Activated T-helper 9 cell treated with anti-CD3 and anti-CD28 coated beads, Interleukin-2, amount 50 U/mL, for 16 hours (primary cell): ENCODE results near the gene BCAS4.

Source experiments
- DNase-seq: peaks from one replicate; pipeline ENCODE4 v3.0.0-alpha.2; 2020; ENCODE audit warnings: low read depth

Gene BCAS4

DNA sequence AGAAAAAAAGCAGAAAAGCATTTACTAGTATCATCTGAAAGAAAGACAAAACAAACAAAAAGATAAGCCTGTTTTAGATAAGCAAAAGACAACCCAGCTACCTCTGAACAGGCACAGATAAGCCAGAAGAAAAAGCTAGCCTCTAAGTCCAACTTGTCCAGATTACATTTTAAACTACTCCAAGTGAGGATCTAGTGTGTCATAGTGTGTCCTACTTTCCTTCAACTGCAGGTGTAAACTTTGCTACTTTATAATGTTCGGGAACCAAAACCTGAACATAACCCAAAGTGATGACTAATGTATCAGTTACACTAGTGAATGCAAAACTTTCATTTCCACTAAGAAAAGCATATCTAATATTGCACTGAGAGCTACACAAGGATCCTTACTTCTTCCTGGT lies 116.9 kb downstream of the BCAS4 start:
- DNase-seq = no peak

GRCh38 chr20:50913690-50914375 lies 119.0 kb downstream of the BCAS4 start:
- no peak for DNase-seq

DNA sequence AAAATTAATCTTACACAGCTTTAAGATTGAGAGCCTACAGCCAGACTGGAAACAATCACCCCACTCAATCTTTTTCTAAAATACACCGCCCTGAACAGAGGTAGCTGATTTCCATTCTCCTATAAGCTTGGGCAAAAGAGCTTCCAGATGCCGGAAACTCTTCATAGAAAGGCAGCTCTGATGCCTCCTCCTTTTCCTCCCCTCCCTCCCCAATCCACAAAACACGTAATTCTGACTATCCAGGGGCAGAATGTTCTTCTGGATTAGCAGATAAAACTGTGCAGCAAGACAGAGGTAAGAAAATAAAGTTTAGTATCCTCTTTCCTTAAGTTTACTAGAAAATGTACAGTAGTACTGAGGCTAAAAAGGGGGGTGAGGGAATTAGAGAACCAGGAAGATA lies 120.6 kb downstream of the BCAS4 start:
- DNase-seq = no peak

DNA sequence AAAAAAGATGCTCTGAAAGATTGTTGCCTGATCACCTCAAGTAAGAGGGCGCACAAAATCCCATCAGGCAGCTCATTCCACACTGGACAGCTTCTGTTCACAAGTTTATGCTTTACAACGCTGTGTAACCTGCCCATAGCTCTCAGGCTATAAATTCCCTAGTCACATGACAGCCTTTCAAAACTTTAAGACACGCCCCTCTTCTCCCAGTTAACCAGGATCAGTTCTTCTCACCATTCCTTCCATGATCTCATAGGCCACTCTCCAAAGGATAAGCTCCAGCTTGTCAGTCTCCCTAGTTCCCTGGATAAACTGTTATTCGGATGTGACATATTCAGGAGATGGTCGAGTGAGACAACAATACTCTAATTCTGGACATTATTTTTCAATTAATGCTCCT lies 121.4 kb downstream of the BCAS4 start:
- DNase-seq = no peak

DNA sequence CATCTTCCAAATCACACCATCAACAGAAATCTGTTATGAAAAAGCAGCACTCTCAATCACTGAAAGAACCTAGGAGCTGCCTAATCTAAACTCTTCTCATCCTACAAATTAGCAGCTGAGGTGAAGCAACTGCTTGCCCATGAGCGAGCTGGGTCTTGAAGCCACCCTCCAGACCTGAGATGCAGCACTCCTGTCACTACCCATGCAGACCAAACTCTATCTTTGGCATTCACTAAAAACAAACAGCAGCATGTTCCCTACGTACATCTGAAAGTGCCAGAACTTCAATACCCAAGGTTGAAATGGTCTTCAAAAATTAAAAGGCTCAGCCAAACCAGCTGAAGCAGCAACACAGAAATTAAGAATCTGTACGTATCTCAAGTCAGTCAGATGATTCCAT lies 122.1 kb downstream of the BCAS4 start:
- no peak for DNase-seq

GRCh38 chr20:50918403-50918802 lies 123.5 kb downstream of the BCAS4 start:
- DNase-seq = no peak

DNA sequence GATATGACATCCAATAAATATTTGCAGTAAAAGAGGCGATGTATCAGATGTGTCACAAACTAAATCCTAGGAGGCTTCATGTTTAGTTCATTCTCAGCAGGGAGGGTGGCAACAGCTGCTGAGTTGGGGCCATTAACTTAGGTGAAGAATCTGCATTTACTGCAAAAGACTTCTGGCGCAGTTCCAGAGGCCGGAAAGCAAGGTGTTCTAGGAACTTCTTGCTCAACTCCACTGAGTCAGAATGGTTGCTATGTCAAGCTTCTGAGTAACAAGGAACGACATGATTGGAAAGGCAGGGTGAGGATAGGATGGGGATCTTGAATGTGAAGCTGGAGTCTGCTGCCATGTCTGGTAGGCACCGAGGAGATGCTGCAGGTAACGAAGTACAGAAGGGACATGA lies 124.7 kb downstream of the BCAS4 start:
- no peak for DNase-seq

DNA sequence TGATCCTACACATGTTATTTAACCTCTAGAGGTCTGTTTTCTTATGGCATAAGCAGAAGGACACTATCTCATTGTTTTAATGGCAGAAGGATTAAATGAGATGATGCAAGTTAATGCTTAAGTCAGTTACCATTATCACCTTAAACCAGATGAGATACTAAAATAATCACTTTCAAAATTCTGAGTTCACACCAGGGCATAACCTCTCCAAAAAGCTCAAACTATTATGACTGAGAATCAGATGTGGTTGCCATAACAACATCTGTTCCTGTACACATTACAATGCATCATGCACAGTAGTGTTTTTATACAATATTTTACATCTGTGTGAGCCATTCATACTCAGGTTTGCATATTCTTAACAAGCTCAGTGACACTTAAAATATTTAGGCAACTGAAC lies 126.1 kb downstream of the BCAS4 start:
- DNase-seq = no peak

DNA sequence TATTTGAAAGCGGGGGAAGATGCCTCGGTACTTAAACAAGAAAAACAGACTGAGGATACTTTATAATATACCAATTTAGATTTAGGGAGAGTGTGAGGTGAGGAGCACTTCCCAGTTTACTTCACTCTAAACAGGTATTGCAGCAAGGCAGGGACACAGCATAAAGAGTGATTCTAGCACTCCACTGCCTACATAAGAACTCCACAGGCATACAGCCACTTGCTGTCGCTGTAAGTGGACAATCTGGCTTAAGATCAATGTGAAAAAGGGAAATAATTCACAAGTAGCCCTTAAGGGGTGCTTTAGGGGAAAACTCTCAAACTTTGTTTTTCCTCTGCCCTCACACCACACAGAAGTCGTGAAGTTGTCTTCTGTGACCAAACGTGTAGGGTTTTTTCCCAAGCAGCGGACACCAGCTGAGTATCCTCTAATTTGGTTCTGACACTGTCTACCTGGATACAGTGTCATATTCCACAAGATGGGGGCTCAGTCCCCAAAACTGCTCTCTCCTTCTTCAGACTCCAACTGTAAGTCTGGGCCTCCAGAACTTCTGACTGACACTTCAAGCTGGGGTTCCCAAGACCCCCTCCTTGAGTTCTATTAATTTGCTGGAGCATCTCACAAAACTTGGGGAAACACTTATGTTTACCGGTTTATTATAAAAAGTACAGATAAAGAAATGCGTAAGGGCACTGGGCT lies 127.1 kb downstream of the BCAS4 start:
- no peak for DNase-seq

DNA sequence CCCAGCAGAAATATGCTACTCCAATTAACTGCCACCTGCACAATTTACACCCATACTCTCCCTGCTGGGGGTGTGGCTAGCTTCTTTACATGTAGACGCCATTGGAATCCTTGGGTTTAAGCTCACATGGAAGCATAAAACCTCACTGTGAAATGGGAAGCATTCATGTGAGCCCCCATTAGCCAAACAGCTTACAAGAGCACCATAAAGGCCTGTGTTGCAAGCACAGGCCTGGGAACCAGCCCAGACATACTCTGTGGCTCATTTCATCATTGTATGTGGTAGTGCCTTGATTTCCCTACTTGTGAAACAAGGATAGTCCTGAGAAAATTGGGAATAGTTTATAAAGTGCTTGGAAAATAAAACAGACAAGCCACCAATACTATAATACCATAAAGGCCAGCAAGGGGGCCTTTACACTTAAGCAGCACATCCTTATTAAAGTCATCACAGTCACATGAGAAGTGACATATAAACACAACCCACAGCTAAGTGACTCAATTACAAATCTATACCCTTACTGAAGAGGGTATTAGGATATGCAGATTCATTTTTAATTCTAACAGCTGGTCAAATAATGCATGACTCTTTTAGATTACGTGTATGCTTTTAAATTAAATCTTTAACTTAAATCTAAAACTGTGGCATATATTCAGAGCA lies 129.5 kb downstream of the BCAS4 start:
- no peak for DNase-seq

DNA sequence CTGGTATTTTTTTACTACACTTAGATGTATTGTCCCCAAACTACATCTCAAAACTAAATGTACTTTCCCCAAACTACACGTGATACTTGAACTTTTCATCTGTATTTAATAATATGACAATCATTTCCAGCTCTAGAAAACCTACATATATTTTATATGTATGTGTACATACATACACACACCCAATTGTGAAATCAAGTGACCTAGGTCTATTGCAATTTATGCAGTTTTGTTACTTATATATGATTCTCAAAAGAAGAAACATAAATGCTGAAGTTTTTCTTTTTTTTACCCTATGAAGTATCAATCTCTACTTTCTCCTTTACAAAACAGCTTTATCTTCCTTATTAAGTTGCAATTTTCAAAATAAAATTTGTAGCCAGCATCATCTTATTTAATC lies 131.7 kb downstream of the BCAS4 start:
- no peak for DNase-seq
